Ovary (tissue), 3 donors: ENCODE results near the gene PDE5A.

Source experiments
- CTCF ChIP-seq, 3 donors: fragments of 450-650 bp in 2 of 3; fragments of 200-600 bp in 1 of 3; IDR thresholded peaks; one replicate each; pipeline versions ENCODE4 v1.5.1 to v1.8.0; 2016 to 2022; ENCODE audit warnings: antibody characterized with exemption in 3 of 3, mild to moderate bottlenecking in 1 of 3
- POLR2A ChIP-seq: fragments of 450-650 bp; IDR thresholded peaks from one replicate; pipeline ENCODE4 v1.6.1; 2017; ENCODE audit warnings: antibody characterized with exemption, mild to moderate bottlenecking, moderate library complexity
- donor health status: DM: no; HTN: no; CAD: no.

- TF ChIP-seq CTCF (IDR thresholded peaks at IDR 0.05), result no peak
- no peak for TF ChIP-seq POLR2A
Observed at GRCh38 chr4:119501740-119502139, 126.9 kb downstream of the PDE5A start.
